Left lung (tissue), 10 donors: ENCODE data around the gene OR56A1. TPM values are rescaled to one million over a fixed set of nuclear protein-coding genes. Genes with fewer than 3 reads are reported as not detected.

ENCODE experiments used
- ATAC-seq: fragments of 200-7000 bp; cut with Tn5 transposase; one replicate; pipeline ENCODE4 v1.9.1; 2020; ENCODE audit warnings: moderate library complexity
- DNase-seq, 4 donors: peaks; one replicate each; pipeline ENCODE4 v3.0.0-alpha.2; 2013 to 2020
- H3K27ac ChIP-seq, 2 donors: fragments of 200-600 bp; sonication (generic) in 1 of 2; one replicate each; pipeline versions ENCODE4 v1.5.0 to v1.8.0; 2020 to 2021
- H3K27me3 ChIP-seq, 2 donors: fragments of 200-600 bp; sonication (generic) in 1 of 2; one replicate each; pipeline versions ENCODE4 v1.5.0 to v1.8.0; 2020 to 2021
- H3K36me3 ChIP-seq, 2 donors: fragments of 200-600 bp; sonication (generic) in 1 of 2; one replicate each; pipeline versions ENCODE4 v1.5.0 to v1.8.0; 2020 to 2021
- H3K4me1 ChIP-seq, 2 donors: fragments of 200-600 bp; one replicate each; pipeline ENCODE4 v1.8.0; 2021
- H3K4me3 ChIP-seq, 2 donors: fragments of 200-600 bp; sonication (generic) in 1 of 2; one replicate each; pipeline versions ENCODE4 v1.5.0 to v1.8.0; 2020 to 2021; ENCODE audit warnings: mild to moderate bottlenecking in 1 of 2
- H3K9me3 ChIP-seq, 2 donors: fragments of 200-600 bp; sonication (generic) in 1 of 2; one replicate each; pipeline versions ENCODE4 v1.5.0 to v1.8.0; 2020 to 2021
- CTCF ChIP-seq, 2 donors: fragments of 200-600 bp; sonication (generic) in 1 of 2; IDR thresholded peaks; one replicate each; pipeline versions ENCODE4 v1.5.0 to v1.8.0; 2021; ENCODE audit warnings: antibody characterized with exemption in 2 of 2
- intact Hi-C, 2 donors: fragments of 100-400 bp; cut with DNase I; formaldehyde crosslinking; loops; one replicate each; pipeline versions ENCODE4 v1.11.2 to v1.14.2; 2022
- polyA plus RNA-seq, 6 donors: library from polyadenylated mRNA; unstranded; fragments of 120-200 nt; gene quantifications; one replicate each; pipeline ENCODE4 v1.2.1, GENCODE V29; 2013; ENCODE audit not compliant: insufficient read length in 6 of 6
- total RNA-seq, 2 donors: library from RNA; stranded (reverse); fragmentation: NEBNext Ultra II Directional; extraction: Animal tissue kit (Norgen Biotek cat#: 25700); gene quantifications; one replicate each; pipeline ENCODE4 v1.2.1, GENCODE V29; 2021
- donor health status: DM: no; HTN: yes; CAD: no.
- donor health status: DM: no; HTN: no; CAD: no.

The OR56A1 gene
- total and polyA plus RNA-seq, 8 donors: 0.03 TPM; not detected in 7

- H3K27me3 ChIP-seq: no peaks in the 10 kb centered on the region
- no peak overlapping the region for H3K4me3 ChIP-seq
- TF ChIP-seq CTCF (IDR thresholded peaks at IDR 0.05): no peak
Observed at GRCh38 chr11:6040874-6041273, 10.3 kb upstream of the OR56A1 start.

GRCh38 chr11:6027501-6027900 is 3.1 kb downstream of the OR56A1 start:
- Histone ChIP-seq H3K27me3 (no peaks in the 10 kb centered on the region), H3K27ac (no peak overlapping the region), H3K4me1 (no peaks in the 10 kb centered on the region), H3K9me3 (no peaks in the 10 kb centered on the region), H3K36me3 (no peaks in the 10 kb centered on the region), H3K4me3 (no peak overlapping the region)
- ATAC-seq: no peak
- intact Hi-C loops: no loop called here
- DNase-seq: no peak
- no peak for TF ChIP-seq CTCF (IDR thresholded peaks at IDR 0.05)

More at GRCh38 chr11:6040874-6041273, 10.3 kb upstream of the OR56A1 start:
- no peak for ATAC-seq
- Histone ChIP-seq H3K9me3 (no peaks in the 10 kb centered on the region), H3K36me3 (no peaks in the 10 kb centered on the region), H3K27ac (no peak overlapping the region), H3K4me1 (no peaks in the 10 kb centered on the region)
- no peak for DNase-seq
- intact Hi-C loops: no loop called here

- H3K27ac ChIP-seq: no peak overlapping the region
- no peak overlapping the region for H3K4me3 ChIP-seq
- intact Hi-C loops: no loop called here
- ATAC-seq (no peak), DNase-seq (no peak)
- no peak for TF ChIP-seq CTCF (IDR thresholded peaks at IDR 0.05)
- no peaks in the 10 kb centered on the region for H3K27me3 ChIP-seq
- H3K9me3 ChIP-seq: no peaks in the 10 kb centered on the region
- no peaks in the 10 kb centered on the region for H3K4me1 ChIP-seq
- H3K36me3 ChIP-seq: no peaks in the 10 kb centered on the region
Observed at GRCh38 chr11:6025056-6025455, 5.5 kb downstream of the OR56A1 start.

GRCh38 chr11:6022956-6023355 is 7.6 kb downstream of the OR56A1 start:
- TF ChIP-seq CTCF (IDR thresholded peaks at IDR 0.05): peak; percentile 32 to 54
- no peaks in the 10 kb centered on the region for H3K9me3 ChIP-seq
- H3K4me1 ChIP-seq: no peaks in the 10 kb centered on the region
- peak in 2 of 4 donors; percentile 18 to 62 for DNase-seq
- no peaks in the 10 kb centered on the region for H3K36me3 ChIP-seq
- H3K27me3 ChIP-seq: no peaks in the 10 kb centered on the region
- H3K4me3 ChIP-seq: no peak overlapping the region
- intact Hi-C loops: loop anchor here in 1 of 2 donors (5.0 kb wide), 1 partner anchor 339 kb away; no protein-coding TSS in a partner anchor
- H3K27ac ChIP-seq: no peak overlapping the region
- ATAC-seq: peak; percentile 84

GRCh38 chr11:6013042-6013441 is 17.5 kb downstream of the OR56A1 start:
- Histone ChIP-seq H3K4me3 (no peak overlapping the region), H3K4me1 (no peaks in the 10 kb centered on the region), H3K27ac (no peak overlapping the region), H3K36me3 (no peaks in the 10 kb centered on the region), H3K27me3 (no peaks in the 10 kb centered on the region), H3K9me3 (peaks cover 0 to 15% of the 10 kb centered on the region in 2 donors)
- DNase-seq (peak in 1 of 4 donors; percentile 56), ATAC-seq (no peak)
- intact Hi-C loops: no loop called here
- no peak for TF ChIP-seq CTCF (IDR thresholded peaks at IDR 0.05)
